Measurements from ENCODE around the gene DALRD3.

- TF ChIP-seq CTCF (IDR thresholded peaks at IDR 0.05; ENCODE audit: low read depth, low read length, missing input control): no peak
- TF ChIP-seq YY1 (IDR thresholded peaks at IDR 0.05): no peak
These were observed 5.9 kb downstream of the DALRD3 start for GRCh38 chr3:49012441-49013017.

Measured in liver (tissue), 2 donors.